Measurements from ENCODE around the gene FBXO36.

DNA sequence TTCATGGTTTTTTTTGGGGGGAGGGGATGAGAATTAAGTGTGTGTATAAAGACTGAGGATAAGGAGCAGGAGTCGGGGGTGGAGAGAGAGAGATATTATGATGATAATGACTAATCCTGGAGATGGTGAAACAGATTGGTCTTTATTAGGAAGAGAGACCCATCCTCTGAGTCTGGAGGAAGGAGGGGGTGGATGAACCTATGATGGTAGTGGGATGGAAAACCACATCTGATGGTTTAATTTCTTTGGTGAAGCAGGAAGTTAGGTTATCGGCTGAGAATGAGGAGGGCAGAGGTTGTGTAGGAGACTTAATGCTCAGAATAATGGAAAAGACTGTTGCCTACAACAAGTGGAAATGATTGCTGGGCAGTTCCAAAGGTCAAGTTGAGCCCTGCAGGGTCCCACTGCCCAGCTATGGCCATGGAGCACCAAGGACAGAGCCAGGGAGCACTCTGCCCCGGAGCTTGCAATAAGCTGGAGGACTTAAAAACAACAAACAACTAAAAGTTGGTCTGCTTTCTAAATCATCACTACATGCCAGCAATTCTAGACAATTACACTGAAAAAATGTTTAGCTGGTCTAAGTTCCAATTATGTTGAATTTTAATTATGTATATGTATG, 138.5 kb downstream of the FBXO36 start:
- no peak for TF ChIP-seq CTCF (IDR thresholded peaks at IDR 0.05)
- no peak for TF ChIP-seq EZH2 (IDR thresholded peaks at IDR 0.05; ENCODE audit: borderline replicate concordance, insufficient read depth, low read depth, low read length, poor library complexity, severe bottlenecking)
